Endothelial cell of umbilical vein (primary cell): ENCODE results near the gene DCDC1. TPM values are rescaled to one million over a fixed set of nuclear protein-coding genes. Genes with fewer than 3 reads are reported as not detected.

Experiments used
- BruUV-seq: library from RNA; stranded (reverse); fragments of 400-500 nt; replicated peaks from 2 replicates; lab custom pipeline; 2021; lab: Mats Ljungman, UMichigan
- CTCF ChIA-PET: fragments of 300-600, 350-600 bp; sonication (Branson Sonifier 250); formaldehyde crosslinking; loops from one replicate; lab custom pipeline; 2021; ENCODE audit warnings: antibody characterized with exemption, inconsistent platforms; lab: Charles Lee
- POLR2A ChIA-PET: fragments of 300-600, 350-600 bp; sonication (Branson Sonifier 250); formaldehyde crosslinking; loops from one replicate; lab custom pipeline; 2021; ENCODE audit warnings: antibody characterized with exemption, inconsistent platforms; lab: Charles Lee
- DNase-seq: peaks from one replicate; pipeline ENCODE4 v3.0.0-alpha.2; 2011; ENCODE audit warnings: low read depth, low spot score
- FAIRE-seq: peaks from 2 replicates; lab custom pipeline; 2011; peaks lifted over from hg19 to GRCh38; lab: Jason Lieb, UNC
- H2AFZ ChIP-seq: 2 replicates; pipeline ENCODE4 v1.6.0; 2012; ENCODE audit warnings: low read depth, low read length, control low read depth, inconsistent platforms
- H3K27ac ChIP-seq: 2 replicates; pipeline ENCODE4 v1.5.1; 2011; ENCODE audit warnings: low read depth, mild to moderate bottlenecking, control low read depth, low read length, moderate library complexity; ENCODE audit not compliant: insufficient read depth
- H3K27me3 ChIP-seq, 2 experiments: 2 replicates each; pipeline versions ENCODE4 v1.6.0 to v1.6.1; 2011; ENCODE audit warnings: low read length in 2 of 2, mixed read lengths in 1 of 2; ENCODE audit not compliant: control insufficient read depth in 2 of 2, insufficient read depth in 2 of 2
- H3K36me3 ChIP-seq, 2 experiments: 2 replicates in 1 of 2; 3 replicates in 1 of 2; pipeline ENCODE4 v1.5.1; 2011; ENCODE audit warnings: low read length in 2 of 2, mild to moderate bottlenecking in 1 of 2, moderate library complexity in 1 of 2; ENCODE audit not compliant: control insufficient read depth in 2 of 2, insufficient read depth in 2 of 2; ENCODE audit errors: extremely low read depth in 1 of 2
- H3K4me1 ChIP-seq: 3 replicates; pipeline ENCODE4 v1.5.1; 2011; ENCODE audit warnings: mild to moderate bottlenecking, low read length; ENCODE audit not compliant: control insufficient read depth, insufficient read depth; ENCODE audit errors: extremely low read depth
- H3K4me2 ChIP-seq: 2 replicates; pipeline ENCODE4 v1.6.1; 2011; ENCODE audit warnings: low read length, control low read depth, mixed read lengths; ENCODE audit not compliant: insufficient read depth
- H3K4me3 ChIP-seq, 3 experiments: fragments of 200-600 bp in 1 of 3; sonication (generic), shearing (Covaris generic) in 1 of 3; replicated peaks in 1 of 3; 2 replicates each; pipeline ENCODE4 v1.5.1; 2011 to 2016; ENCODE audit warnings: control low read depth in 3 of 3, low read length in 3 of 3, mild to moderate bottlenecking in 2 of 3, inconsistent platforms in 1 of 3, low read depth in 1 of 3, moderate library complexity in 1 of 3; ENCODE audit not compliant: insufficient read depth in 1 of 3
- H3K79me2 ChIP-seq: 2 replicates; pipeline ENCODE4 v1.6.0; 2012; ENCODE audit warnings: low read length, inconsistent platforms; ENCODE audit not compliant: control insufficient read depth, insufficient read depth
- H3K9ac ChIP-seq: replicated peaks from 2 replicates; pipeline ENCODE3; 2011; ENCODE audit warnings: low read length, control low read depth; ENCODE audit not compliant: insufficient read depth; ENCODE audit errors: extremely low read depth
- H3K9me1 ChIP-seq: replicated peaks from 3 replicates; pipeline ENCODE4 v1.6.0; 2011; ENCODE audit warnings: mild to moderate bottlenecking, low read length; ENCODE audit not compliant: control insufficient read depth, insufficient read depth; ENCODE audit errors: extremely low read depth
- H3K9me3 ChIP-seq: replicated peaks from 2 replicates; pipeline ENCODE4 v1.5.1; 2012; ENCODE audit warnings: low read length, inconsistent platforms; ENCODE audit not compliant: control insufficient read depth, insufficient read depth
- H4K20me1 ChIP-seq: replicated peaks from 2 replicates; pipeline ENCODE3; 2011; ENCODE audit warnings: mild to moderate bottlenecking, low read length; ENCODE audit not compliant: control insufficient read depth, insufficient read depth; ENCODE audit errors: extremely low read depth
- EZH2 ChIP-seq: IDR thresholded peaks from 2 replicates; pipeline ENCODE4 v1.6.1; 2012; ENCODE audit warnings: borderline replicate concordance, low read depth, mild to moderate bottlenecking, moderate library complexity, low read length, inconsistent platforms; ENCODE audit not compliant: severe bottlenecking
- FOS ChIP-seq: IDR thresholded peaks from 2 replicates; pipeline ENCODE4 v1.6.1; 2011; ENCODE audit warnings: mild to moderate bottlenecking, low read length, moderate library complexity, borderline replicate concordance; ENCODE audit not compliant: insufficient read depth
- GATA2 ChIP-seq: IDR thresholded peaks from 2 replicates; pipeline ENCODE4 v1.7.0; 2011; ENCODE audit warnings: low read depth, mild to moderate bottlenecking, moderate library complexity, mixed read lengths, low read length; ENCODE audit not compliant: insufficient read length, insufficient read depth
- JUN ChIP-seq: IDR thresholded peaks from 2 replicates; pipeline ENCODE4 v1.6.1; 2011; ENCODE audit warnings: borderline replicate concordance, low read depth; ENCODE audit not compliant: insufficient read length, insufficient read depth
- MYC ChIP-seq: IDR thresholded peaks from one replicate; pipeline ENCODE4 v1.6.1; 2011; ENCODE audit warnings: mild to moderate bottlenecking, low read depth, low read length
- POLR2A ChIP-seq: IDR thresholded peaks from 2 replicates; pipeline ENCODE4 v1.6.1; 2012; ENCODE audit warnings: low read depth, mild to moderate bottlenecking, control low read depth, low read length
- POLR2AphosphoS5 ChIP-seq: IDR thresholded peaks from 2 replicates; pipeline ENCODE4 v1.6.1; 2012; ENCODE audit warnings: low read depth, mild to moderate bottlenecking, control low read depth, low read length, moderate library complexity; ENCODE audit not compliant: insufficient read depth
- dilution Hi-C: fragments of 300-500 bp; cut with MboI; formaldehyde crosslinking; loops from one replicate; pipeline ENCODE4 v1.15.0; 2019; ENCODE audit warnings: low sequenced_read_pairs; ENCODE audit not compliant: extremely low pct_ligation_motif_present
- intact Hi-C: fragments of 100-400 bp; cut with micrococcal nuclease; formaldehyde crosslinking; loops from one replicate; pipeline ENCODE4 v1.10.0; 2022
- polyA plus RNA-seq, 4 experiments: library from polyadenylated mRNA; depleted of rRNA in 3 of 4; stranded (reverse) in 3 of 4; unstranded in 1 of 4; fragments of >200 nt; gene quantifications; 2 replicates each; pipeline versions ENCODE4 v1.2.1 to v1.2.3, GENCODE V29; 2011 to 2012; ENCODE audit warnings: missing spikeins in 1 of 4
- total RNA-seq: library from RNA; stranded (reverse); gene quantifications from 2 replicates; pipeline ENCODE4 v1.2.3, GENCODE V29; 2021
- TF ChIP-seq, protein P1 (sequence below), 2 donors: IDR thresholded peaks; 1 replicate in 1 of 2; 2 replicates in 1 of 2; pipeline ENCODE4 v1.5.1; 2011; ENCODE audit warnings: low read length in 2 of 2, mild to moderate bottlenecking in 2 of 2, moderate library complexity in 2 of 2, control low read depth in 1 of 2, inconsistent platforms in 1 of 2, low read depth in 1 of 2; ENCODE audit not compliant: insufficient read depth in 1 of 2; ENCODE audit errors: extremely low read depth in 1 of 2
- TF ChIP-seq, protein P2 (sequence below): IDR thresholded peaks from 2 replicates; pipeline ENCODE4 v1.6.1; 2011; ENCODE audit not compliant: insufficient read depth, insufficient read length

The DCDC1 gene
- total and polyA plus RNA-seq, 2 donors (not counting 3 experiments of a cell fraction or from before 2014, with no cell fraction given) = 0.04 TPM; not detected in 1

DNA sequence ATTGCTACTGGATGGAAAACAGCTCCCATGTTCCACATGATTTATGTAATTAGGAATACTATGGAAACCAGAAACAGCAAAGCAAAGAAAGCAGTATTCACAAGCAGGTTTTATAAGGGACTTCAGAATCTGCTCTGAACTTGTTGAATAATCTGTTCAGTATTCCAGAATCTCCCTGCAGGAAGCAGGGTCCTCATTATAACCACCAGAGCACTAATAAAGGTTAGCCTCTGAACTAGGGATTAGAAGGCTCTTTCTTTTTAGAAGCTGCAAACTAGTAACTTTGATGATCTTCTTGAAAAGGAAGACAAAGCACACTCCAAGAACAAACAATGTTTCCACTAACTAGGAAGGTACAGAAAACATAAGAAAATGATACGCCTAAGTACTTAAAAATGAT is 125.8 kb downstream of the DCDC1 start:
- no peak overlapping the region for H3K4me3 ChIP-seq
- no peaks in the 10 kb centered on the region for H3K36me3 ChIP-seq
- dilution Hi-C loops (no loop called here), intact Hi-C loops (no loop called here)
- no peak overlapping the region for H2AFZ ChIP-seq
- ChIA-PET POLR2A (no interaction called here), CTCF (interaction anchor here (1.1 to 4.6 kb wide), 8 partner anchors 9 to 932 kb away, joined by 3 to 24 read pairs (median 4); no protein-coding TSS in a partner anchor)
- H3K4me2 ChIP-seq = no peak overlapping the region
- no peaks in the 10 kb centered on the region for H3K9me3 ChIP-seq
- FAIRE-seq (no peak), DNase-seq (no peak)
- no peaks in the 10 kb centered on the region for H3K79me2 ChIP-seq
- BruUV-seq = no TSS peak
- no peak overlapping the region for H3K27ac ChIP-seq
- no peaks in the 10 kb centered on the region for H3K27me3 ChIP-seq
- no peaks in the 10 kb centered on the region for H4K20me1 ChIP-seq
- no peak overlapping the region for H3K9ac ChIP-seq
- no peak for TF ChIP-seq MYC
- TF ChIP-seq POLR2A = no peak
- TF ChIP-seq, protein P1, sequence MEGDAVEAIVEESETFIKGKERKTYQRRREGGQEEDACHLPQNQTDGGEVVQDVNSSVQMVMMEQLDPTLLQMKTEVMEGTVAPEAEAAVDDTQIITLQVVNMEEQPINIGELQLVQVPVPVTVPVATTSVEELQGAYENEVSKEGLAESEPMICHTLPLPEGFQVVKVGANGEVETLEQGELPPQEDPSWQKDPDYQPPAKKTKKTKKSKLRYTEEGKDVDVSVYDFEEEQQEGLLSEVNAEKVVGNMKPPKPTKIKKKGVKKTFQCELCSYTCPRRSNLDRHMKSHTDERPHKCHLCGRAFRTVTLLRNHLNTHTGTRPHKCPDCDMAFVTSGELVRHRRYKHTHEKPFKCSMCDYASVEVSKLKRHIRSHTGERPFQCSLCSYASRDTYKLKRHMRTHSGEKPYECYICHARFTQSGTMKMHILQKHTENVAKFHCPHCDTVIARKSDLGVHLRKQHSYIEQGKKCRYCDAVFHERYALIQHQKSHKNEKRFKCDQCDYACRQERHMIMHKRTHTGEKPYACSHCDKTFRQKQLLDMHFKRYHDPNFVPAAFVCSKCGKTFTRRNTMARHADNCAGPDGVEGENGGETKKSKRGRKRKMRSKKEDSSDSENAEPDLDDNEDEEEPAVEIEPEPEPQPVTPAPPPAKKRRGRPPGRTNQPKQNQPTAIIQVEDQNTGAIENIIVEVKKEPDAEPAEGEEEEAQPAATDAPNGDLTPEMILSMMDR (IDR thresholded peaks at IDR 0.05; ENCODE audit: extremely low read depth in 1 of 2, insufficient read depth in 1 of 2, low read depth in 1 of 2, low read length in 2 of 2) = no peak
- no peak for TF ChIP-seq FOS
- no peak for TF ChIP-seq EZH2
- TF ChIP-seq JUN = no peak
- TF ChIP-seq GATA2 = no peak
- no peak for TF ChIP-seq POLR2AphosphoS5
- TF ChIP-seq, protein P2, sequence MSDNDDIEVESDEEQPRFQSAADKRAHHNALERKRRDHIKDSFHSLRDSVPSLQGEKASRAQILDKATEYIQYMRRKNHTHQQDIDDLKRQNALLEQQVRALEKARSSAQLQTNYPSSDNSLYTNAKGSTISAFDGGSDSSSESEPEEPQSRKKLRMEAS = no peak
- H3K4me1 ChIP-seq = no peaks in the 10 kb centered on the region
- no peaks in the 10 kb centered on the region for H3K9me1 ChIP-seq
